HepG2 (cell line): ENCODE results near the gene VPS9D1. TPM values are rescaled to one million over a fixed set of nuclear protein-coding genes. Genes with fewer than 3 reads are reported as not detected.
"Not testable (repeated sequence)": the region's sequence is repeated elsewhere in the genome, so short reads cannot be mapped to it uniquely, and the experiment has no call there.

Experiments used
- ATAC-seq: fragments of 200-7000 bp; cut with Tn5 transposase; 3 replicates; pipeline ENCODE4 v1.9.1; 2020; ENCODE audit warnings: mild to moderate bottlenecking, moderate library complexity
- BruUV-seq: library from RNA; stranded (reverse); fragments of 400-500 nt; replicated peaks from 2 replicates; lab custom pipeline; 2021; lab: Mats Ljungman, UMichigan
- CTCF ChIA-PET: fragments of 300-600 bp; formaldehyde crosslinking; extraction: SDS; loops from one replicate; lab custom pipeline; 2021; ENCODE audit warnings: low total read pairs, inconsistent platforms, low intra/inter-chr PET ratio; lab: Yijun Ruan, JAX
- POLR2A ChIA-PET: fragments of 350-600 bp; sonication (Branson Sonifier 250); formaldehyde crosslinking; loops from one replicate; lab custom pipeline; 2020; ENCODE audit warnings: antibody characterized with exemption, inconsistent platforms; lab: Yijun Ruan, JAX
- DNase-seq: peaks from one replicate; pipeline ENCODE4 v3.0.0-alpha.2; 2015; ENCODE audit warnings: low spot score
- FAIRE-seq: peaks from 3 replicates; lab custom pipeline; 2011; peaks lifted over from hg19 to GRCh38; lab: Jason Lieb, UNC
- H2AFZ ChIP-seq: one replicate; pipeline ENCODE4 v1.6.1; 2011; ENCODE audit warnings: low read length, inconsistent platforms
- H3K27ac ChIP-seq: fragments of 300-600 bp; 3 replicates; pipeline ENCODE4 v1.8.0; 2011; ENCODE audit warnings: mixed run types, mild to moderate bottlenecking, mixed read lengths, low read length, inconsistent platforms; ENCODE audit not compliant: insufficient read depth; ENCODE audit errors: extremely low read length
- H3K27me3 ChIP-seq, 2 experiments: fragments of 200-600 bp in 1 of 2; 2 replicates in 1 of 2; 3 replicates in 1 of 2; pipeline versions ENCODE4 v1.6.0 to v1.8.0; 2011; ENCODE audit warnings: low read length in 2 of 2, mild to moderate bottlenecking in 2 of 2, moderate library complexity in 2 of 2, inconsistent platforms in 1 of 2; ENCODE audit not compliant: insufficient read depth in 2 of 2, control insufficient read depth in 1 of 2
- H3K36me3 ChIP-seq, 2 experiments: fragments of 200-600 bp in 1 of 2; replicated peaks in 1 of 2; 2 replicates in 1 of 2; 3 replicates in 1 of 2; pipeline versions ENCODE4 v1.5.1 to v1.8.0; 2011; ENCODE audit warnings: low read length in 2 of 2, inconsistent platforms in 1 of 2; ENCODE audit not compliant: insufficient read depth in 2 of 2, control insufficient read depth in 1 of 2
- H3K4me1 ChIP-seq: 2 replicates; pipeline ENCODE4 v1.5.1; 2012; ENCODE audit warnings: low read length, inconsistent platforms; ENCODE audit not compliant: insufficient read depth
- H3K4me2 ChIP-seq: 2 replicates; pipeline ENCODE4 v1.6.0; 2011; ENCODE audit warnings: low read depth, low read length, inconsistent platforms
- H3K4me3 ChIP-seq, 3 experiments: fragments of 200-600 bp in 1 of 3; sonication (generic), shearing (Covaris generic) in 1 of 3; replicated peaks in 1 of 3; 2 replicates each; pipeline ENCODE4 v1.5.1; 2011 to 2016; ENCODE audit warnings: low read length in 3 of 3, inconsistent platforms in 2 of 3, low read depth in 2 of 3, mild to moderate bottlenecking in 2 of 3, control low read depth in 1 of 3, mixed read lengths in 1 of 3; ENCODE audit not compliant: insufficient read depth in 1 of 3
- H3K79me2 ChIP-seq: one replicate; pipeline ENCODE4 v1.6.1; 2011; ENCODE audit warnings: low read length, inconsistent platforms; ENCODE audit not compliant: insufficient read depth
- H3K9ac ChIP-seq: 2 replicates; pipeline ENCODE4 v1.6.0; 2011; ENCODE audit warnings: mild to moderate bottlenecking, low read depth, low read length, inconsistent platforms; ENCODE audit not compliant: insufficient read depth
- H3K9me3 ChIP-seq: 2 replicates; pipeline ENCODE4 v1.5.1; 2012; ENCODE audit warnings: mild to moderate bottlenecking, low read length
- H4K20me1 ChIP-seq: 2 replicates; pipeline ENCODE4 v1.6.0; 2011; ENCODE audit warnings: inconsistent platforms, mild to moderate bottlenecking, low read length, moderate library complexity; ENCODE audit not compliant: insufficient read depth
- MIER3 ChIP-seq: IDR thresholded peaks from 2 replicates; pipeline ENCODE4 v1.6.1; 2016; ENCODE audit warnings: missing compliant biosample characterization, borderline replicate concordance
- NBN ChIP-seq: fragments of 450-650 bp; conservative IDR thresholded peaks from 2 replicates; pipeline ENCODE4 v1.6.1; 2017
- SPEN ChIP-seq: sonication (generic); formaldehyde crosslinking; IDR thresholded peaks from 2 replicates; pipeline ENCODE4 v1.5.1; 2020; ENCODE audit warnings: low read depth, mild to moderate bottlenecking, missing genetic modification reagents
- ZFP62 ChIP-seq: sonication (generic); formaldehyde crosslinking; IDR thresholded peaks from 2 replicates; pipeline ENCODE4 v1.4.0; 2020; ENCODE audit warnings: missing genetic modification reagents
- ZNF30 ChIP-seq: sonication (generic); formaldehyde crosslinking; IDR thresholded peaks from 2 replicates; pipeline ENCODE4 v1.5.0; 2020; ENCODE audit warnings: mild to moderate bottlenecking, missing genetic modification reagents
- ZNF670 ChIP-seq: sonication (generic); formaldehyde crosslinking; IDR thresholded peaks from 2 replicates; pipeline ENCODE4 v1.8.0; 2022; ENCODE audit warnings: mild to moderate bottlenecking, missing genetic modification reagents, borderline replicate concordance
- ZSCAN22 ChIP-seq: sonication (generic); formaldehyde crosslinking; IDR thresholded peaks from 2 replicates; pipeline ENCODE4 v1.4.0; 2020; ENCODE audit warnings: mild to moderate bottlenecking, missing genetic modification reagents
- WGBS: methylation state at CpG from one replicate; pipeline ENCODE4 v1.1.6; 2017; ENCODE audit warnings: low lambda C conversion rate; 5-methylcytosine and 5-hydroxymethylcytosine counted together
- in situ Hi-C: cut with HindIII; loops from 2 replicates; pipeline ENCODE4 v1.10.0; 2017; ENCODE audit warnings: low pct_unique_long_range_greater_than_20kb; ENCODE audit not compliant: extremely low pct_ligation_motif_present
- intact Hi-C: fragments of 100-400 bp; cut with micrococcal nuclease; formaldehyde crosslinking; loops from one replicate; pipeline ENCODE4 v1.10.0; 2022; ENCODE audit not compliant: unreplicated experiment
- polyA plus RNA-seq, 8 experiments: library from polyadenylated mRNA; depleted of rRNA in 3 of 8; stranded (reverse) in 7 of 8; unstranded in 1 of 8; fragments of >200 nt; fragmentation: Illumina TruSeq in 4 of 8; extraction: Trizol in 4 of 8; gene quantifications; 2 replicates each; pipeline versions ENCODE4 v1.2.1 to v1.2.3, GENCODE V29; 2011 to 2016; ENCODE audit warnings: low read depth in 4 of 8, missing spikeins in 1 of 8, mixed read lengths in 1 of 8; ENCODE audit not compliant: insufficient read depth in 1 of 8
- total RNA-seq, 5 experiments: library from RNA; depleted of rRNA; stranded (reverse); fragments of >200 nt; fragmentation: Illumina TruSeq; extraction: Trizol; gene quantifications; 2 replicates each; pipeline ENCODE4 v1.2.3, GENCODE V29; 2016; ENCODE audit warnings: low read depth in 1 of 5
- TF ChIP-seq, protein P1 (sequence below): sonication (generic); formaldehyde crosslinking; IDR thresholded peaks from 2 replicates; pipeline ENCODE4 v1.5.1; 2020; ENCODE audit warnings: mild to moderate bottlenecking, missing genetic modification reagents
- TF ChIP-seq, protein P2 (sequence below): sonication (generic); formaldehyde crosslinking; IDR thresholded peaks from 2 replicates; pipeline ENCODE4 v1.5.0; 2020; ENCODE audit warnings: mild to moderate bottlenecking, missing genetic modification reagents
- TF ChIP-seq, protein P3 (sequence below): IDR thresholded peaks from 2 replicates; pipeline ENCODE4 v1.6.1; 2012; ENCODE audit warnings: low read depth, low read length, improper control_type of control experiment

VPS9D1 gene
- total and polyA plus RNA-seq, 2 of the 13 experiments (the other 11 are each of a cell fraction or from before 2014, with no cell fraction given), result 10.1 to 13.2 TPM

DNA sequence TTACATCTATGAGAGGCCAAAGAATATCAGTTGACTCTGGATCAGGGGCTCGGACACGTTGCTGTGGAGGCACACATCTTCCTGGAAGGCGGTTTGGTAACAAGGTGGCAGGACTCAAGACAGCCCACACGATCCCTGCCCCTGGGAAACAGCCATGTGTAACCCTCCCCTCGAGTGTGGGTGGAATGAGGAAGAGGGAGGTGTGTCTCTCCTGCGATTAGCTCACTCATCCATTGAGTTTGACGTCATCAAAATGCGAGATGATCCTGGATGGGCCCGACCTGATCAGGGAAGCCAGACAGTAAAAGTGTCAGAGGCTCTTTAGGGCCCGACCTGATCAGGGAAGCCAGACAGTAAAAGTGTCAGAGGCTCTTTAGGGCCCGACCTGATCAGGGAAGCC is 56.5 kb downstream of the VPS9D1 start:
- FAIRE-seq, intact Hi-C loops, H3K27ac ChIP-seq, H3K79me2 ChIP-seq, BruUV-seq, DNase-seq, H3K4me2 ChIP-seq, H3K27me3 ChIP-seq, H4K20me1 ChIP-seq, H3K9ac ChIP-seq, H3K4me3 ChIP-seq, CTCF ChIA-PET, in situ Hi-C loops, ATAC-seq, POLR2A ChIA-PET, H2AFZ ChIP-seq: not testable (repeated sequence)
- Histone ChIP-seq H3K36me3 (peaks cover 11 to 33% of the 10 kb centered on the region in 2 experiments), H3K9me3 (peaks cover 12% of the 10 kb centered on the region; the same call in 1 of the 2 replicates), H3K4me1 (peaks cover 27% of the 10 kb centered on the region)
- WGBS, result 89% methylated on average over 11 of the region's 11 CpGs

DNA sequence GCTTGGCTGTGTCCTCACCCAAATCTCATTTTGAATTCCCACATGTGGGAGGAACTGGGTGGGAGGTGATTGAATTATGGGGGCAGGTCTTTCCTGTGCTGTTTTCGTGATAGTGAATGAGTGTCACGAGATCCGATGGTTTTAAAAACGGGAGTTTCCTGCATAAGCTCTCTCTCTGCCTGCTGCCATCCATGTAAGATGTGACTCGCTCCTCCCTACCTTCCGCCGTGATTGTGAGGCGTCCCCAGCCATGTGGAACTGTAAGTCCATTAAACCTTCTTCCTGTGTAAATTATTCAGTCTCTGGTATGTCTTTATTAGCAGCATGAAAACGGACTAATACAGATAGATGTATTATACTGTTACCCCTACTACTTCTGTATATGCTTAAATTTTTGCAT is 59.5 kb downstream of the VPS9D1 start:
- CTCF ChIA-PET, result no interaction called here
- TF ChIP-seq ZNF30 (no peak), SPEN (no peak), MIER3 (CRISPR knock-in tag) (no peak), ZNF670 (CRISPR knock-in tag) (no peak), ZFP62 (CRISPR knock-in tag) (no peak), NBN (no peak), ZSCAN22 (CRISPR knock-in tag) (no peak)
- TF ChIP-seq, protein P1, sequence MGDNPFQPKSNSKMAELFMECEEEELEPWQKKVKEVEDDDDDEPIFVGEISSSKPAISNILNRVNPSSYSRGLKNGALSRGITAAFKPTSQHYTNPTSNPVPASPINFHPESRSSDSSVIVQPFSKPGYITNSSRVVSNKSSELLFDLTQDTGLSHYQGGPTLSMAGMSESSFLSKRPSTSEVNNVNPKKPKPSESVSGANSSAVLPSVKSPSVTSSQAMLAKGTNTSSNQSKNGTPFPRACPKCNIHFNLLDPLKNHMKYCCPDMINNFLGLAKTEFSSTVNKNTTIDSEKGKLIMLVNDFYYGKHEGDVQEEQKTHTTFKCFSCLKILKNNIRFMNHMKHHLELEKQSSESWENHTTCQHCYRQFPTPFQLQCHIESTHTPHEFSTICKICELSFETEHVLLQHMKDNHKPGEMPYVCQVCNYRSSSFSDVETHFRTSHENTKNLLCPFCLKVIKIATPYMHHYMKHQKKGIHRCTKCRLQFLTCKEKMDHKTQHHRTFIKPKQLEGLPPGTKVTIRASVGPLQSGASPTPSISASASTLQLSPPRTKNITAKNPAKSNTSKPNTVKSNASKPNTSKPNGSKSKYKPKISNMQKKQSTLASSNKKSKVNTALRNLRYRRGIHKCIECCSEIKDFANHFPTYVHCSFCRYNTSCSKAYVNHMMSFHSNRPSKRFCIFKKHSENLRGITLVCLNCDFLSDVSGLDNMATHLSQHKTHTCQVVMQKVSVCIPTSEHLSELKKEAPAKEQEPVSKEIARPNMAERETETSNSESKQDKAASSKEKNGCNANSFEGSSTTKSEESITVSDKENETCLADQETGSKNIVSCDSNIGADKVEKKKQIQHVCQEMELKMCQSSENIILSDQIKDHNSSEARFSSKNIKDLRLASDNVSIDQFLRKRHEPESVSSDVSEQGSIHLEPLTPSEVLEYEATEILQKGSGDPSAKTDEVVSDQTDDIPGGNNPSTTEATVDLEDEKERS, result no peak
- TF ChIP-seq, protein P2, sequence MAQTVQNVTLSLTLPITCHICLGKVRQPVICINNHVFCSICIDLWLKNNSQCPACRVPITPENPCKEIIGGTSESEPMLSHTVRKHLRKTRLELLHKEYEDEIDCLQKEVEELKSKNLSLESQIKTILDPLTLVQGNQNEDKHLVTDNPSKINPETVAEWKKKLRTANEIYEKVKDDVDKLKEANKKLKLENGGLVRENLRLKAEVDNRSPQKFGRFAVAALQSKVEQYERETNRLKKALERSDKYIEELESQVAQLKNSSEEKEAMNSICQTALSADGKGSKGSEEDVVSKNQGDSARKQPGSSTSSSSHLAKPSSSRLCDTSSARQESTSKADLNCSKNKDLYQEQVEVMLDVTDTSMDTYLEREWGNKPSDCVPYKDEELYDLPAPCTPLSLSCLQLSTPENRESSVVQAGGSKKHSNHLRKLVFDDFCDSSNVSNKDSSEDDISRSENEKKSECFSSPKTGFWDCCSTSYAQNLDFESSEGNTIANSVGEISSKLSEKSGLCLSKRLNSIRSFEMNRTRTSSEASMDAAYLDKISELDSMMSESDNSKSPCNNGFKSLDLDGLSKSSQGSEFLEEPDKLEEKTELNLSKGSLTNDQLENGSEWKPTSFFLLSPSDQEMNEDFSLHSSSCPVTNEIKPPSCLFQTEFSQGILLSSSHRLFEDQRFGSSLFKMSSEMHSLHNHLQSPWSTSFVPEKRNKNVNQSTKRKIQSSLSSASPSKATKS (CRISPR knock-in tag), result no peak
- TF ChIP-seq, protein P3, sequence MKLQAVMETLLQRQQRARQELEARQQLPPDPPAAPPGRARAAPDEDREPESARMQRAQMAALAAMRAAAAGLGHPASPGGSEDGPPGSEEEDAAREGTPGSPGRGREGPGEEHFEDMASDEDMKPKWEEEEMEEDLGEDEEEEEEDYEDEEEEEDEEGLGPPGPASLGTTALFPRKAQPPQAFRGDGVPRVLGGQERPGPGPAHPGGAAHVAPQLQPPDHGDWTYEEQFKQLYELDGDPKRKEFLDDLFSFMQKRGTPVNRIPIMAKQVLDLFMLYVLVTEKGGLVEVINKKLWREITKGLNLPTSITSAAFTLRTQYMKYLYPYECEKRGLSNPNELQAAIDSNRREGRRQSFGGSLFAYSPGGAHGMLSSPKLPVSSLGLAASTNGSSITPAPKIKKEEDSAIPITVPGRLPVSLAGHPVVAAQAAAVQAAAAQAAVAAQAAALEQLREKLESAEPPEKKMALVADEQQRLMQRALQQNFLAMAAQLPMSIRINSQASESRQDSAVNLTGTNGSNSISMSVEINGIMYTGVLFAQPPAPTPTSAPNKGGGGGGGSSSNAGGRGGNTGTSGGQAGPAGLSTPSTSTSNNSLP, result no peak

More for the DNA sequence above, 59.5 kb downstream of the VPS9D1 start:
- no peak for ATAC-seq
- peaks cover 31% of the 10 kb centered on the region for H3K79me2 ChIP-seq
- WGBS, result 95% methylated on average over 9 of the region's 9 CpGs
- H4K20me1 ChIP-seq, result no peaks in the 10 kb centered on the region
- no peak overlapping the region for H3K4me3 ChIP-seq
- no peak for FAIRE-seq
- intact Hi-C loops (no loop called here), in situ Hi-C loops (no loop called here)
- no TSS peak for BruUV-seq
- H3K36me3 ChIP-seq, result peaks cover 11 to 33% of the 10 kb centered on the region in 2 experiments
- no peak overlapping the region for H3K9ac ChIP-seq
- no peak for DNase-seq
- POLR2A ChIA-PET, result interaction anchor here (1.0 kb wide), 1 partner anchor 26 kb away, joined by 3 read pairs; the partner anchor contains the start of gene CDK10
- H2AFZ ChIP-seq, result no peak overlapping the region
- 0 out of 2 replicates have a peak, but pooled peaks cover 3% of the 10 kb centered on the region for H3K9me3 ChIP-seq
- peaks cover 24% of the 10 kb centered on the region for H3K4me1 ChIP-seq
- no peak overlapping the region for H3K4me2 ChIP-seq
- H3K27me3 ChIP-seq, result no peaks in the 10 kb centered on the region; a peak in 1 of 5 replicates
- H3K27ac ChIP-seq, result no peak overlapping the region
